ENCODE measurements around the gene CLHC1. TPM values are rescaled to one million over a fixed set of nuclear protein-coding genes. Genes with fewer than 3 reads are reported as not detected.
A peak's percentile ranks its signal among the peaks of the same experiment; 100 is the strongest.

Gene CLHC1
- total RNA-seq, 1 donor: 14.3 TPM

DNA sequence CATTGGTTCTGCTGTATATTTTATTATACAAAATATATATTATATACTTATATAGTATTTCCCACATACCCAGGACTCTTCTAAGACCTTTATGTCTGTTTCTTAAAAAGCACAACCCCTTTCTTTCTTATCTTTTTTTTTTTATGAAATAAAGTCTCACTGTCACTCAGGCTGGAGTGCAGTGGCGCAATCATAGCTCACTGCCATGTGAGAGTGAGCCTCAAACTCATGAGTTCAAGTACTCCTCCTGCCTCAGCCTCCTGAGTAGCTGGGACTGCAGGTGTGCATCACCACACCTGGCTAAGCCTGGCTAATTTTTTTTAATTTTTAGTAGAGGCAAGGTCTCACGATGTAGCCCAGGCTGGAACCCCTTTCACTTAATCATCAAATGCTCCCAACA is 72.3 kb downstream of the CLHC1 start:
- H3K4me3 ChIP-seq (ENCODE audit: low read depth, low read length): no peak overlapping the region
- TF ChIP-seq, protein P1, sequence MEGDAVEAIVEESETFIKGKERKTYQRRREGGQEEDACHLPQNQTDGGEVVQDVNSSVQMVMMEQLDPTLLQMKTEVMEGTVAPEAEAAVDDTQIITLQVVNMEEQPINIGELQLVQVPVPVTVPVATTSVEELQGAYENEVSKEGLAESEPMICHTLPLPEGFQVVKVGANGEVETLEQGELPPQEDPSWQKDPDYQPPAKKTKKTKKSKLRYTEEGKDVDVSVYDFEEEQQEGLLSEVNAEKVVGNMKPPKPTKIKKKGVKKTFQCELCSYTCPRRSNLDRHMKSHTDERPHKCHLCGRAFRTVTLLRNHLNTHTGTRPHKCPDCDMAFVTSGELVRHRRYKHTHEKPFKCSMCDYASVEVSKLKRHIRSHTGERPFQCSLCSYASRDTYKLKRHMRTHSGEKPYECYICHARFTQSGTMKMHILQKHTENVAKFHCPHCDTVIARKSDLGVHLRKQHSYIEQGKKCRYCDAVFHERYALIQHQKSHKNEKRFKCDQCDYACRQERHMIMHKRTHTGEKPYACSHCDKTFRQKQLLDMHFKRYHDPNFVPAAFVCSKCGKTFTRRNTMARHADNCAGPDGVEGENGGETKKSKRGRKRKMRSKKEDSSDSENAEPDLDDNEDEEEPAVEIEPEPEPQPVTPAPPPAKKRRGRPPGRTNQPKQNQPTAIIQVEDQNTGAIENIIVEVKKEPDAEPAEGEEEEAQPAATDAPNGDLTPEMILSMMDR (IDR thresholded peaks at IDR 0.05; ENCODE audit: insufficient read depth, low read length): no peak
- DNase-seq (ENCODE audit: low read depth): no peak

DNA sequence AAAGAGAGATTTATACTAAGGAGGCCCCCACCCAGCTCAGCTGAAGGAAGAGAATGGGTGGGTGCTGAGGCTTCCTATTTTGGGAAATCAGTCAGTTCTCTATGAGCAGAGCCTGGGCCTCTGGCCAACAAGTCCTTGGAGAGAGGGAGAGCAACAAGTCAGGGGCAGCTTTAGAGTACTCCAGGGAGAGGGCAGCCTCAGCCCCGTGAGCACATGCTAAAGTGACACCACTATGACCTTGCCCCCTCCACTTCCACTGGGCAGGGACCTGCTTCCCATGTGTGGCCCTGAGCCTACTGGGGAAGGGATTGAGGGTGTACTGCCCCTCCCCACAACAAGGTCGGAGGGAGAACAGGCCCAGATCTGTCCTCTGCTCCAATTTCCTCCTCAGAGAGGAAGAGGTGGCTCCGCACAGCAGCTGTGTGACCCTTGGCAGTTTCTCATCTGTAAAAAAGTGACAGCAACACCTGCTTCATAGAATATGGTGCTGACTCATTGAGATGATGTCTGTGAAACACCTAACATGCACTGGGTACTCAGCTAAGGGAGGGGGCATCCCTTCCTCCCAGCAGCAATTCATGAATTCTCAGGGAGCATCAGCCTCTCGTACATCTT is 72.9 kb downstream of the CLHC1 start:
- DNase-seq (ENCODE audit: low read depth): peak; percentile 40
- TF ChIP-seq, protein P1 (IDR thresholded peaks at IDR 0.05; ENCODE audit: insufficient read depth, low read length): no peak
- no peak overlapping the region for H3K4me3 ChIP-seq (ENCODE audit: low read depth, low read length)

DNA sequence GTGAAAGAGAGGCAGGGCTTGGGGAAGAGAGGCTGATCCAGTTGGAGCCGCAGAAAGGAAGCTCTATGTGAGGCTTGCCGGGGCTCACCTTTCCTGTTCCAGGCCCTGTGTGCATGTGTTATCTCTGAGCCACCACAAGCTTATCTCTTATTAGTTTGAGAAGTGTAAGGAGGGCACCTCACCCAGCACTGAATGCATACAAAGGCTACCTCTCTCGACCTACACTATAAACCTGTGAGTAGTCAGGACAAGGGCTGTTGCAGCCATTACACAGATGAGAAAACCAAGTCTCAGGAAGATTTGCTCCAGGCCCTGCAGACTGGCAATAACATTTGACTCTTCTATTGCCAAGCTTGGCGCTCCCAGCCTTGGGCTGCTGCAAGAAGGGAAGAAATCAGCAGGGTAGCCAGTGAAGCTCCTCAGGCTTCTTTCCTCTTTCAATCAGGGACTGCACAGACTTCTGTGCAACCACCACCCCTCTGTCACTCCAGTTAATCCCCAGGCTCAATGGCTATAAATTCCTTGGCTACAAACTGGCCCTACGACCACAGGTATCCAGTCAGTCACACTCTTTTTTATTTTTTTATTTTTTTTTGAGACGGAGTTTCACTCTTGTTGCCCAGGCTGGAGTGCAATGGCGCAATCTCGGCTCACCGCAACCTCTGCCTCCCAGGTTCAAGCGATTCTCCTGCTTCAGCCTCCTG is 73.8 kb downstream of the CLHC1 start:
- TF ChIP-seq, protein P1 (IDR thresholded peaks at IDR 0.05; ENCODE audit: insufficient read depth, low read length): no peak
- no peak for DNase-seq (ENCODE audit: low read depth)
- no peak overlapping the region for H3K4me3 ChIP-seq (ENCODE audit: low read depth, low read length)

GRCh38 chr2:55157474-55157884 is 74.6 kb downstream of the CLHC1 start:
- peak; percentile 50 for DNase-seq (ENCODE audit: low read depth)
- TF ChIP-seq, protein P1 (IDR thresholded peaks at IDR 0.05; ENCODE audit: insufficient read depth, low read length): peak; percentile 20
- H3K4me3 ChIP-seq (ENCODE audit: low read depth, low read length): no peak overlapping the region

- no peak overlapping the region for H3K4me3 ChIP-seq (ENCODE audit: low read depth, low read length)
- TF ChIP-seq, protein P1 (IDR thresholded peaks at IDR 0.05; ENCODE audit: insufficient read depth, low read length): no peak
- DNase-seq (ENCODE audit: low read depth): no peak
These were observed 75.1 kb downstream of the CLHC1 start for GRCh38 chr2:55156984-55157383.

DNA sequence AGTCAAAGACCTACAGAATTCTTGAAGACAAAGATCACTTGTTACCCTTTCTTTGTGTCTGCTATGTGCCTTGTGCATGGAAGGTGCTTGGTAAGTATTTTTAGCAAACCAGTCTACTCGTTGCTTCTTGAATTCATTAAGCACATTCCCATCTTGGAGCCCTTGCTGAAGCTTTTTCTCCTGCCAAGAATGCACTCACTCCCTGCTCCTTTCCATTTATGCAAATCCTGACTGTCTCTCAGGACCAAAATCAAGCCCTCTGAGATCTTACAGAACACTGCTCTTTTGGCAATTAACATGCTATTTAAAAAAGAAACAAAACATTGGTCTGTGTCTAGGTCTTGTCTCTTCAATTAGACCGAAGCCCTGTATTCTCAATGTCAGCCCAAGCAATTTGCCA is 75.8 kb downstream of the CLHC1 start:
- peak; percentile 75 for DNase-seq (ENCODE audit: low read depth)
- TF ChIP-seq, protein P1 (IDR thresholded peaks at IDR 0.05; ENCODE audit: insufficient read depth, low read length): no peak
- no peak overlapping the region for H3K4me3 ChIP-seq (ENCODE audit: low read depth, low read length)

Measured in fibroblast of the aortic adventitia (primary cell).